HEK293 (cell line): ENCODE measurements around the gene PRODH2.

ENCODE experiments used
- ELK4 ChIP-seq: IDR thresholded peaks from 2 replicates; pipeline ENCODE4 v1.6.1; 2011; ENCODE audit warnings: mild to moderate bottlenecking, low read depth, low read length, borderline replicate concordance
- GLIS2 ChIP-seq: fragments of 450-650 bp; formaldehyde crosslinking; IDR thresholded peaks from 2 replicates; pipeline ENCODE4 v1.5.1; 2016; ENCODE audit warnings: missing biosample characterization, missing genetic modification characterization
- HOXA7 ChIP-seq: sonication (generic); formaldehyde crosslinking; IDR thresholded peaks from 2 replicates; pipeline ENCODE4 v1.8.1; 2022; ENCODE audit warnings: missing genetic modification reagents, borderline replicate concordance
- MZF1 ChIP-seq: fragments of 450-650 bp; formaldehyde crosslinking; IDR thresholded peaks from 2 replicates; pipeline ENCODE4 v1.5.1; 2017; ENCODE audit warnings: missing biosample characterization, missing genetic modification characterization, borderline replicate concordance
- OSR2 ChIP-seq: fragments of 450-650 bp; formaldehyde crosslinking; IDR thresholded peaks from 2 replicates; pipeline ENCODE4 v1.5.1; 2016; ENCODE audit warnings: missing biosample characterization, missing genetic modification characterization
- PATZ1 ChIP-seq: fragments of 450-650 bp; formaldehyde crosslinking; IDR thresholded peaks from 2 replicates; pipeline ENCODE4 v1.5.1; 2016; ENCODE audit warnings: missing biosample characterization, missing genetic modification characterization
- REPIN1 ChIP-seq: fragments of 450-650 bp; formaldehyde crosslinking; IDR thresholded peaks from 2 replicates; pipeline ENCODE4 v1.5.1; 2017; ENCODE audit warnings: missing biosample characterization, missing genetic modification characterization, low read depth
- SP7 ChIP-seq: fragments of 450-650 bp; formaldehyde crosslinking; IDR thresholded peaks from 2 replicates; pipeline ENCODE4 v1.5.1; 2016; ENCODE audit warnings: missing biosample characterization, missing genetic modification characterization
- TRIM28 ChIP-seq: IDR thresholded peaks from 2 replicates; pipeline ENCODE4 v1.6.1; 2011; ENCODE audit warnings: low read length, control low read depth, borderline replicate concordance
- ZBTB10 ChIP-seq: fragments of 450-650 bp; formaldehyde crosslinking; IDR thresholded peaks from 2 replicates; pipeline ENCODE4 v1.5.1; 2016; ENCODE audit warnings: missing biosample characterization, missing genetic modification characterization
- ZBTB26 ChIP-seq: fragments of 450-650 bp; formaldehyde crosslinking; optimal IDR thresholded peaks from 2 replicates; pipeline ENCODE3; 2016; ENCODE audit warnings: missing biosample characterization, mild to moderate bottlenecking, missing genetic modification characterization
- ZBTB48 ChIP-seq: fragments of 450-650 bp; formaldehyde crosslinking; IDR thresholded peaks from 2 replicates; pipeline ENCODE4 v1.5.1; 2016; ENCODE audit warnings: missing biosample characterization, missing genetic modification characterization
- ZBTB6 ChIP-seq: fragments of 450-650 bp; formaldehyde crosslinking; IDR thresholded peaks from 2 replicates; pipeline ENCODE4 v1.5.1; 2017; ENCODE audit warnings: missing biosample characterization, missing genetic modification characterization
- ZBTB7A ChIP-seq: fragments of 450-650 bp; formaldehyde crosslinking; IDR thresholded peaks from 2 replicates; pipeline ENCODE4 v1.5.1; 2016; ENCODE audit warnings: low read depth, missing biosample characterization, missing genetic modification characterization
- ZBTB8A ChIP-seq: fragments of 450-650 bp; formaldehyde crosslinking; IDR thresholded peaks from 2 replicates; pipeline ENCODE4 v1.5.1; 2016; ENCODE audit warnings: missing biosample characterization, missing genetic modification characterization
- ZFP37 ChIP-seq: fragments of 450-650 bp; formaldehyde crosslinking; IDR thresholded peaks from 2 replicates; pipeline ENCODE4 v1.5.1; 2016; ENCODE audit warnings: missing biosample characterization, missing genetic modification characterization
- ZNF133 ChIP-seq: fragments of 450-650 bp; formaldehyde crosslinking; IDR thresholded peaks from 2 replicates; pipeline ENCODE4 v1.5.1; 2016; ENCODE audit warnings: missing biosample characterization, missing genetic modification characterization
- ZNF146 ChIP-seq: fragments of 450-650 bp; formaldehyde crosslinking; IDR thresholded peaks from 2 replicates; pipeline ENCODE4 v1.5.1; 2016; ENCODE audit warnings: missing biosample characterization, missing genetic modification characterization
- ZNF223 ChIP-seq: fragments of 450-650 bp; formaldehyde crosslinking; IDR thresholded peaks from 2 replicates; pipeline ENCODE4 v1.5.1; 2016; ENCODE audit warnings: missing biosample characterization, missing genetic modification characterization
- ZNF341 ChIP-seq: fragments of 450-650 bp; formaldehyde crosslinking; IDR thresholded peaks from 2 replicates; pipeline ENCODE4; 2016; ENCODE audit warnings: low read depth, missing biosample characterization, missing genetic modification characterization
- ZNF350 ChIP-seq: fragments of 450-650 bp; formaldehyde crosslinking; IDR thresholded peaks from 2 replicates; pipeline ENCODE4 v1.5.0; 2017; ENCODE audit warnings: missing biosample characterization, mild to moderate bottlenecking, missing genetic modification characterization
- ZNF37A ChIP-seq: fragments of 450-650 bp; IDR thresholded peaks from 2 replicates; pipeline ENCODE4 v1.5.1; 2018; ENCODE audit warnings: missing biosample characterization, missing genetic modification characterization
- ZNF394 ChIP-seq: fragments of 450-650 bp; formaldehyde crosslinking; IDR thresholded peaks from 2 replicates; pipeline ENCODE4 v1.5.1; 2016; ENCODE audit warnings: missing biosample characterization, missing genetic modification characterization, mild to moderate bottlenecking, moderate library complexity, borderline replicate concordance
- ZNF426 ChIP-seq: fragments of 450-650 bp; formaldehyde crosslinking; IDR thresholded peaks from 2 replicates; pipeline ENCODE4 v1.5.1; 2017; ENCODE audit warnings: missing biosample characterization, missing genetic modification characterization, mild to moderate bottlenecking, inconsistent platforms, moderate library complexity
- ZNF449 ChIP-seq: fragments of 450-650 bp; formaldehyde crosslinking; IDR thresholded peaks from 2 replicates; pipeline ENCODE4 v1.5.1; 2017; ENCODE audit warnings: missing biosample characterization, mild to moderate bottlenecking, missing genetic modification characterization, moderate library complexity
- ZNF473 ChIP-seq: fragments of 450-650 bp; formaldehyde crosslinking; IDR thresholded peaks from 2 replicates; pipeline ENCODE4 v1.5.1; 2017; ENCODE audit warnings: missing biosample characterization, missing genetic modification characterization
- ZNF514 ChIP-seq: fragments of 450-650 bp; formaldehyde crosslinking; IDR thresholded peaks from 2 replicates; pipeline ENCODE4 v1.5.1; 2016; ENCODE audit warnings: missing biosample characterization, missing genetic modification characterization
- ZNF544 ChIP-seq: fragments of 450-650 bp; formaldehyde crosslinking; IDR thresholded peaks from 2 replicates; pipeline ENCODE4 v1.5.0; 2017; ENCODE audit warnings: missing biosample characterization, missing genetic modification characterization
- ZNF621 ChIP-seq: fragments of 450-650 bp; formaldehyde crosslinking; IDR thresholded peaks from 2 replicates; pipeline ENCODE4 v1.5.1; 2017; ENCODE audit warnings: missing biosample characterization, missing genetic modification characterization
- ZNF624 ChIP-seq: fragments of 450-650 bp; formaldehyde crosslinking; IDR thresholded peaks from 2 replicates; pipeline ENCODE4 v1.5.1; 2017; ENCODE audit warnings: missing biosample characterization, missing genetic modification characterization
- ZNF664 ChIP-seq: fragments of 450-650 bp; formaldehyde crosslinking; IDR thresholded peaks from 2 replicates; pipeline ENCODE4 v1.5.1; 2016; ENCODE audit warnings: missing biosample characterization, missing genetic modification characterization

The PRODH2 gene

GRCh38 chr19:35757749-35758608 is 54.7 kb downstream of the PRODH2 start, which contains the start of gene PROSER3 (continued):
- TF ChIP-seq ZNF341 (peak; percentile 100), REPIN1 (peak; percentile 87; the same call in 1 of the 2 replicates), PATZ1 (tag by site-specific recombination) (peak; percentile 79), ZBTB48 (tag by site-specific recombination) (peak; percentile 96), ZNF426 (no peak), ZNF621 (no peak), ZNF514 (tag by site-specific recombination) (no peak), ZNF133 (tag by site-specific recombination) (no peak), SP7 (tag by site-specific recombination) (peak; percentile 83), TRIM28 (no peak), ZBTB7A (tag by site-specific recombination) (peak; percentile 71), MZF1 (tag by site-specific recombination) (no peak), ZNF394 (peak; percentile 79), ZNF146 (tag by site-specific recombination) (no peak; the same call in 1 of the 2 replicates), ZBTB10 (tag by site-specific recombination) (0 out of 2 replicates have a peak, but pooled peaks have one; percentile 79), OSR2 (tag by site-specific recombination) (no peak), ZNF473 (tag by site-specific recombination) (no peak), ZFP37 (no peak), ZBTB8A (tag by site-specific recombination) (peak; percentile 75), ZNF350 (tag by site-specific recombination) (no peak), ZNF37A (no peak), ZNF449 (tag by site-specific recombination) (peak; percentile 76), ZNF223 (no peak), ZBTB6 (tag by site-specific recombination) (peak; percentile 82), ZNF664 (tag by site-specific recombination) (no peak; the same call in 1 of the 2 replicates), ZNF624 (tag by site-specific recombination) (no peak), GLIS2 (tag by site-specific recombination) (peak; percentile 97), HOXA7 (CRISPR knock-in tag) (no peak), ELK4 (peak; percentile 85; the same call in 1 of the 2 replicates), ZBTB26 (peak; percentile 100), ZNF544 (no peak)
